WTC11 (cell line): ENCODE data around the gene HS3ST3A1. TPM values are rescaled to one million over a fixed set of nuclear protein-coding genes. Genes with fewer than 3 reads are reported as not detected.

Experiments
- ATAC-seq: fragments of 200-7000 bp; cut with Tn5 transposase; 2 replicates; pipeline ENCODE4 v1.10.0; 2021; ENCODE audit warnings: mild to moderate bottlenecking, moderate library complexity
- CTCF ChIA-PET: fragments of 300-600 bp; sonication (Branson Sonifier 250); formaldehyde crosslinking; loops from one replicate; lab custom pipeline; 2021; ENCODE audit warnings: antibody characterized with exemption; lab: Charles Lee
- POLR2A ChIA-PET: fragments of 350-600 bp; sonication (Branson Sonifier 250); formaldehyde crosslinking; loops from one replicate; lab custom pipeline; 2021; ENCODE audit warnings: antibody characterized with exemption; lab: Charles Lee
- DNase-seq: peaks from one replicate; pipeline ENCODE4 v3.0.0; 2021; ENCODE audit warnings: low spot score
- H3K27ac Mint-ChIP-seq: 2 replicates; pipeline ENCODE4 v1.8.0; 2021; ENCODE audit warnings: mixed read lengths
- H3K27me3 Mint-ChIP-seq: 2 replicates; pipeline ENCODE4 v1.8.0; 2021; ENCODE audit warnings: low read depth, mild to moderate bottlenecking, moderate library complexity, mixed read lengths
- H3K36me3 Mint-ChIP-seq: 2 replicates; pipeline ENCODE4 v1.8.0; 2021; ENCODE audit warnings: mixed read lengths
- H3K4me1 Mint-ChIP-seq: 2 replicates; pipeline ENCODE4 v1.8.0; 2022; ENCODE audit warnings: mixed read lengths
- H3K4me3 Mint-ChIP-seq: 2 replicates; pipeline ENCODE4 v1.8.0; 2021; ENCODE audit warnings: mild to moderate bottlenecking, moderate library complexity, mixed read lengths
- H3K9me3 Mint-ChIP-seq: 2 replicates; pipeline ENCODE4 v1.8.0; 2021; ENCODE audit warnings: mixed read lengths
- CDX4 ChIP-seq: fragments of 250-450 bp; sonication (Bioruptor Pico); IDR thresholded peaks from 2 replicates; pipeline ENCODE4 v1.9.0; 2021; ENCODE audit warnings: moderate library complexity, mild to moderate bottlenecking, inconsistent platforms, borderline replicate concordance
- ELF4 ChIP-seq: sonication (generic); formaldehyde crosslinking; IDR thresholded peaks from 2 replicates; pipeline ENCODE4 v1.8.1; 2022; ENCODE audit warnings: low read depth, mild to moderate bottlenecking, moderate library complexity, missing genetic modification reagents
- ETV6 ChIP-seq: sonication (generic); formaldehyde crosslinking; IDR thresholded peaks from 2 replicates; pipeline ENCODE4 v1.8.1; 2022; ENCODE audit warnings: mild to moderate bottlenecking, missing genetic modification reagents
- GRHL2 ChIP-seq: fragments of 250-450 bp; sonication (Bioruptor Pico); IDR thresholded peaks from 2 replicates; pipeline ENCODE4 v1.8.0; 2022; ENCODE audit warnings: mild to moderate bottlenecking, moderate library complexity; ENCODE audit not compliant: insufficient replicate concordance, severe bottlenecking
- GTF2I ChIP-seq: fragments of 250-450 bp; sonication (Bioruptor Pico); conservative IDR thresholded peaks from 2 replicates; pipeline ENCODE4 v1.4.0; 2021; ENCODE audit warnings: mild to moderate bottlenecking
- HMGXB4 ChIP-seq: sonication (generic); formaldehyde crosslinking; IDR thresholded peaks from 2 replicates; pipeline ENCODE4 v1.8.1; 2023; ENCODE audit warnings: mild to moderate bottlenecking, moderate library complexity, missing genetic modification reagents
- NFYB ChIP-seq: sonication (generic); formaldehyde crosslinking; conservative IDR thresholded peaks from 2 replicates; pipeline ENCODE4 v1.8.0; 2022; ENCODE audit warnings: low read depth, missing genetic modification reagents
- OVOL2 ChIP-seq: fragments of 250-450 bp; sonication (Bioruptor Pico); IDR thresholded peaks from 2 replicates; pipeline ENCODE4 v1.9.0; 2021; ENCODE audit warnings: mild to moderate bottlenecking, borderline replicate concordance
- TEAD1 ChIP-seq: sonication (generic); formaldehyde crosslinking; IDR thresholded peaks from 2 replicates; pipeline ENCODE4 v1.8.0; 2022; ENCODE audit warnings: mild to moderate bottlenecking, missing genetic modification reagents
- ZNF232 ChIP-seq: sonication (generic); formaldehyde crosslinking; IDR thresholded peaks from 2 replicates; pipeline ENCODE4 v1.8.0; 2022; ENCODE audit warnings: mild to moderate bottlenecking, missing genetic modification reagents
- ZNF532 ChIP-seq: fragments of 250-450 bp; sonication (Bioruptor Pico); IDR thresholded peaks from 2 replicates; pipeline ENCODE4 v1.9.0; 2021; ENCODE audit warnings: mild to moderate bottlenecking, borderline replicate concordance
- total RNA-seq: library from RNA; stranded (reverse); gene quantifications from 3 replicates; pipeline ENCODE4 v1.2.3, GENCODE V29; 2021
- TF ChIP-seq, protein P1 (sequence below): fragments of 250-450 bp; sonication (Bioruptor Pico); IDR thresholded peaks from 2 replicates; pipeline ENCODE4 v1.9.0; 2021; ENCODE audit warnings: mild to moderate bottlenecking

The HS3ST3A1 gene
- total RNA-seq, 1 experiment from 2014 or later: 9.7 TPM

GRCh38 chr17:13518261-13519000, 83.3 kb downstream of the HS3ST3A1 start:
- ChIA-PET POLR2A (no interaction called here), CTCF (no interaction called here)
- Mint-ChIP-seq H3K4me3 (no peak overlapping the region), H3K27ac (no peak overlapping the region), H3K4me1 (peaks cover 4% of the 10 kb centered on the region; the same call in 1 of the 2 replicates), H3K9me3 (no peaks in the 10 kb centered on the region), H3K36me3 (no peaks in the 10 kb centered on the region), H3K27me3 (no peaks in the 10 kb centered on the region)
- no peak for TF ChIP-seq ZNF532
- no peak for TF ChIP-seq ELF4 (CRISPR knock-in tag)
- TF ChIP-seq CDX4 (CRISPR knock-in tag): no peak
- TF ChIP-seq GRHL2 (CRISPR knock-in tag): no peak
- no peak for TF ChIP-seq TEAD1 (CRISPR knock-in tag)
- TF ChIP-seq GTF2I (CRISPR knock-in tag): no peak
- no peak for DNase-seq
- ATAC-seq: no peak

DNA sequence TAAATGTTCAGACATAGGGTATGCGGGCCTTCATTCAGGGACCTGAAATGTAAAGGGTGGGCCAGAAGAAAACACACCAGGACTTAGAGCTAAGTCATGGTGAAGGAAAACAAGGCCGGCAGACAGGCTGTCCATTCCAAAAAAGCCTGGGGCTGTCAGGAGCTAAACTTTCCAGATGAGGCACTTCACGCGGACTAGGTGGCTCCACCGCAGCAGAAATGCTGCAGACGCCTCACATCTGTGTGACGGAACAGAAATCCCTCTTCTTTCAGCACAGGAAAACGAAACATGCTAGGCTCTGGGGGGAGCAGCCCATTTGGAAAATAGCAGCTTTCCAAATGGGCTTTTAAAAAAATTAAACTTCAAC, 88.7 kb downstream of the HS3ST3A1 start:
- no peaks in the 10 kb centered on the region for H3K9me3 Mint-ChIP-seq
- H3K4me1 Mint-ChIP-seq: peaks cover 33% of the 10 kb centered on the region
- ChIA-PET POLR2A (no interaction called here), CTCF (no interaction called here)
- no peaks in the 10 kb centered on the region for H3K36me3 Mint-ChIP-seq
- ATAC-seq: no peak
- no peaks in the 10 kb centered on the region for H3K27me3 Mint-ChIP-seq
- no peak overlapping the region; the same call in 1 of the 2 replicates for H3K27ac Mint-ChIP-seq
- no peak for DNase-seq
- TF ChIP-seq ETV6 (CRISPR knock-in tag): no peak
- H3K4me3 Mint-ChIP-seq: no peak overlapping the region

GRCh38 chr17:13510062-13510461, 91.7 kb downstream of the HS3ST3A1 start:
- ChIA-PET POLR2A (no interaction called here), CTCF (no interaction called here)
- Mint-ChIP-seq H3K27ac (peak overlapping the region; percentile 43; the same call in 1 of the 2 replicates), H3K4me3 (no peak overlapping the region)
- no peak for DNase-seq
- TF ChIP-seq NFYB (CRISPR knock-in tag) (no peak), ZNF232 (CRISPR knock-in tag) (no peak), OVOL2 (CRISPR knock-in tag) (no peak), HMGXB4 (CRISPR knock-in tag) (no peak)
- TF ChIP-seq, protein P1, sequence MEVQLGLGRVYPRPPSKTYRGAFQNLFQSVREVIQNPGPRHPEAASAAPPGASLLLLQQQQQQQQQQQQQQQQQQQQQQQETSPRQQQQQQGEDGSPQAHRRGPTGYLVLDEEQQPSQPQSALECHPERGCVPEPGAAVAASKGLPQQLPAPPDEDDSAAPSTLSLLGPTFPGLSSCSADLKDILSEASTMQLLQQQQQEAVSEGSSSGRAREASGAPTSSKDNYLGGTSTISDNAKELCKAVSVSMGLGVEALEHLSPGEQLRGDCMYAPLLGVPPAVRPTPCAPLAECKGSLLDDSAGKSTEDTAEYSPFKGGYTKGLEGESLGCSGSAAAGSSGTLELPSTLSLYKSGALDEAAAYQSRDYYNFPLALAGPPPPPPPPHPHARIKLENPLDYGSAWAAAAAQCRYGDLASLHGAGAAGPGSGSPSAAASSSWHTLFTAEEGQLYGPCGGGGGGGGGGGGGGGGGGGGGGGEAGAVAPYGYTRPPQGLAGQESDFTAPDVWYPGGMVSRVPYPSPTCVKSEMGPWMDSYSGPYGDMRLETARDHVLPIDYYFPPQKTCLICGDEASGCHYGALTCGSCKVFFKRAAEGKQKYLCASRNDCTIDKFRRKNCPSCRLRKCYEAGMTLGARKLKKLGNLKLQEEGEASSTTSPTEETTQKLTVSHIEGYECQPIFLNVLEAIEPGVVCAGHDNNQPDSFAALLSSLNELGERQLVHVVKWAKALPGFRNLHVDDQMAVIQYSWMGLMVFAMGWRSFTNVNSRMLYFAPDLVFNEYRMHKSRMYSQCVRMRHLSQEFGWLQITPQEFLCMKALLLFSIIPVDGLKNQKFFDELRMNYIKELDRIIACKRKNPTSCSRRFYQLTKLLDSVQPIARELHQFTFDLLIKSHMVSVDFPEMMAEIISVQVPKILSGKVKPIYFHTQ: no peak
- TF ChIP-seq, all 79 proteins: peak for 0
- H3K9me3 Mint-ChIP-seq: no peaks in the 10 kb centered on the region
- no peaks in the 10 kb centered on the region for H3K36me3 Mint-ChIP-seq
- ATAC-seq: peak; percentile 86
- peaks cover 33% of the 10 kb centered on the region for H3K4me1 Mint-ChIP-seq
- H3K27me3 Mint-ChIP-seq: no peaks in the 10 kb centered on the region
